Lung (tissue), 12 donors: ENCODE data around the gene CYP24A1. TPM values are rescaled to one million over a fixed set of nuclear protein-coding genes. Genes with fewer than 3 reads are reported as not detected.

Experiments
- ATAC-seq: fragments of 200-7000 bp; cut with Tn5 transposase; one replicate; pipeline ENCODE4 v1.9.1; 2020; ENCODE audit warnings: moderate number of reproducible peaks; ENCODE audit not compliant: insufficient read depth, low FRiP score
- DNase-seq, 3 donors: peaks; one replicate each; pipeline ENCODE4 v3.0.0-alpha.2; 2013 to 2017
- H3K27ac ChIP-seq, 2 donors: one replicate each; pipeline ENCODE4 v1.5.1; 2013; ENCODE audit warnings: mild to moderate bottlenecking in 2 of 2, moderate library complexity in 2 of 2, control low read depth in 1 of 2, inconsistent platforms in 1 of 2, low read depth in 1 of 2, low read length in 1 of 2
- H3K27me3 ChIP-seq, 3 donors: one replicate each; pipeline ENCODE4 v1.5.1; 2013; ENCODE audit warnings: low read length in 2 of 3; ENCODE audit not compliant: control insufficient read depth in 3 of 3, insufficient read depth in 3 of 3
- H3K36me3 ChIP-seq, 4 donors: one replicate each; pipeline ENCODE4 v1.5.1; 2013; ENCODE audit warnings: low read length in 4 of 4, mild to moderate bottlenecking in 1 of 4, moderate library complexity in 1 of 4; ENCODE audit not compliant: control insufficient read depth in 4 of 4, insufficient read depth in 4 of 4
- H3K4me1 ChIP-seq, 5 donors: one replicate each; pipeline ENCODE4 v1.5.1; 2013; ENCODE audit warnings: low read length in 5 of 5, mild to moderate bottlenecking in 2 of 5, moderate library complexity in 1 of 5; ENCODE audit not compliant: control insufficient read depth in 5 of 5, insufficient read depth in 5 of 5
- H3K4me3 ChIP-seq: one replicate; pipeline ENCODE4 v1.5.1; 2013; ENCODE audit warnings: mild to moderate bottlenecking, control low read depth, moderate library complexity
- H3K9ac ChIP-seq, 2 donors: one replicate each; pipeline ENCODE4 v1.5.1; 2013; ENCODE audit warnings: low read length in 2 of 2, control low read depth in 1 of 2; ENCODE audit not compliant: insufficient read depth in 1 of 2
- H3K9me3 ChIP-seq, 4 donors: one replicate each; pipeline ENCODE4 v1.5.1; 2013; ENCODE audit warnings: low read length in 3 of 4, mild to moderate bottlenecking in 1 of 4, moderate library complexity in 1 of 4; ENCODE audit not compliant: control insufficient read depth in 4 of 4, insufficient read depth in 3 of 4
- CTCF ChIP-seq: IDR thresholded peaks from 2 replicates; pipeline ENCODE4 v1.5.1; 2012; ENCODE audit warnings: mild to moderate bottlenecking; ENCODE audit errors: control extremely low read depth, extremely low read depth
- WGBS, 2 donors: extraction: QIAGEN DNeasy Blood & Tissue Kit; methylation state at CpG; one replicate each; pipeline ENCODE4 v1.1.7; 2013; 5-methylcytosine and 5-hydroxymethylcytosine counted together
- polyA plus RNA-seq, 2 donors: library from polyadenylated mRNA; stranded (reverse); fragments of 200-250 nt; gene quantifications; one replicate each; pipeline ENCODE4 v1.2.1, GENCODE V29; 2013
- total RNA-seq, 2 donors: library from RNA; depleted of rRNA in 1 of 2; stranded (reverse); fragments of >200 nt in 1 of 2; gene quantifications; one replicate each; pipeline ENCODE4 v1.2.1, GENCODE V29; 2014 to 2021
- donor health status: control.
- donor health status: control.
- donor health status: Bipolar disorder and iron deficiency.
- donor health status: healthy.
- donor health status: DM: yes; HTN: yes; CAD: no.

CYP24A1 gene
- total and polyA plus RNA-seq, 4 donors, result 0.30 to 5.9 (median 1.1) TPM

GRCh38 chr20:54151511-54152226, 22.1 kb downstream of the CYP24A1 start:
- WGBS, 2 donors, result 93 to 94% methylated on average over 12 of the region's 12 CpGs
- no peak overlapping the region for H3K27ac ChIP-seq
- TF ChIP-seq CTCF, result no peak
- no peak for ATAC-seq
- no peaks in the 10 kb centered on the region for H3K9me3 ChIP-seq
- H3K9ac ChIP-seq, result no peak overlapping the region
- DNase-seq, result no peak
- no peaks in the 10 kb centered on the region for H3K4me1 ChIP-seq
- H3K4me3 ChIP-seq, result no peak overlapping the region
- no peaks in the 10 kb centered on the region for H3K36me3 ChIP-seq
- H3K27me3 ChIP-seq, result no peaks in the 10 kb centered on the region

- no peaks in the 10 kb centered on the region for H3K4me1 ChIP-seq
- 30 to 42% methylated on average over 2 of the region's 2 CpGs for WGBS, 2 donors
- no peak overlapping the region for H3K4me3 ChIP-seq
- no peaks in the 10 kb centered on the region for H3K36me3 ChIP-seq
- H3K27ac ChIP-seq, result no peak overlapping the region
- H3K9me3 ChIP-seq, result no peaks in the 10 kb centered on the region
- H3K27me3 ChIP-seq, result no peaks in the 10 kb centered on the region
- DNase-seq (no peak), ATAC-seq (no peak)
- H3K9ac ChIP-seq, result no peak overlapping the region
- no peak for TF ChIP-seq CTCF
Measured at GRCh38 chr20:54151075-54151439, 22.7 kb downstream of the CYP24A1 start.

GRCh38 chr20:54149765-54150264, 24.0 kb downstream of the CYP24A1 start:
- Histone ChIP-seq H3K4me1 (no peaks in the 10 kb centered on the region), H3K4me3 (no peak overlapping the region), H3K27me3 (no peaks in the 10 kb centered on the region), H3K36me3 (no peaks in the 10 kb centered on the region), H3K9me3 (no peaks in the 10 kb centered on the region), H3K9ac (no peak overlapping the region), H3K27ac (no peak overlapping the region)
- DNase-seq (no peak), ATAC-seq (no peak)
- no peak for TF ChIP-seq CTCF
- 89 to 96% methylated on average over 7 of the region's 7 CpGs for WGBS, 2 donors
